GM10248 (cell line): ENCODE data around the gene AUTS2.

Experiments
- CTCF ChIA-PET: fragments of 300-600 bp; sonication (Branson Sonifier 250); formaldehyde crosslinking; extraction: SDS; loops from one replicate; lab custom pipeline; 2021; ENCODE audit warnings: antibody characterized with exemption; lab: Yijun Ruan, JAX
- POLR2A ChIA-PET: fragments of 350-650 bp; sonication (Branson Sonifier 250); formaldehyde crosslinking; extraction: SDS; loops from one replicate; lab custom pipeline; 2020; ENCODE audit warnings: antibody characterized with exemption; lab: Yijun Ruan, JAX
- DNase-seq: peaks from one replicate; pipeline ENCODE4 v3.0.0; 2012; ENCODE audit errors: extremely low spot score
- CTCF ChIP-seq: IDR thresholded peaks from 2 replicates; pipeline ENCODE4 v1.5.1; 2012; ENCODE audit warnings: mild to moderate bottlenecking, low read depth; ENCODE audit errors: extremely low read depth, missing control alignments, control extremely low read depth

Gene AUTS2

GRCh38 chr7:70495033-70495376 is 896.7 kb downstream of the AUTS2 start:
- no peak for DNase-seq
- TF ChIP-seq CTCF = no peak
- CTCF ChIA-PET = no interaction called here
- POLR2A ChIA-PET = no interaction called here

GRCh38 chr7:70497793-70498192 is 899.5 kb downstream of the AUTS2 start:
- no peak for TF ChIP-seq CTCF
- no peak for DNase-seq
- POLR2A ChIA-PET = no interaction called here
- CTCF ChIA-PET = no interaction called here

GRCh38 chr7:70498232-70498992 is 900.1 kb downstream of the AUTS2 start:
- DNase-seq = no peak
- TF ChIP-seq CTCF = no peak
- POLR2A ChIA-PET = no interaction called here
- CTCF ChIA-PET = interaction anchor here (1.5 kb wide), 1 partner anchor 24 kb away, joined by 3 read pairs; no protein-coding TSS in a partner anchor

DNA sequence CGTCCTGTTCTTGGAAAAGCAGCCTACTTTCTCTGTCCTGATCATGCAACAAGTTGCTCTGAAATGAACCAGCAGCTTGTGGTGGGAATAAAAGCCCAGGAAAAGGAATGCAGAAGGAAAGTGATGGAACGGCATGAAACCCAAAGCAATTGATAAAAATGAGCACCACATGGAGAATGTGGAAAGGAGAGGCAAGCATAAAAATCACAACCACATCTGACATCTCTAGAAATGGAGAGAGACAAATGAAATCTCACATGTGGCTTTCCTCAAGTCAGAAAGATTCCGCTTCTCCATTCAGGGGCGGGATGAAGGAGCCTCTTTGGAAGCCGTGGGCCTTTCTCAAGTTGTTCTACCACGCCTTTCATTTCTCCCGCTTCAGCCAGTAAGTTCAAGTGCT is 902.0 kb downstream of the AUTS2 start:
- no peak for TF ChIP-seq CTCF
- ChIA-PET CTCF (no interaction called here), POLR2A (no interaction called here)
- DNase-seq = no peak

- ChIA-PET POLR2A (no interaction called here), CTCF (interaction anchor here (1.6 to 2.9 kb wide), 2 partner anchors 10 to 12 kb away, joined by 5 to 10 read pairs; no protein-coding TSS in a partner anchor)
- no peak for TF ChIP-seq CTCF
- DNase-seq = no peak
These were observed 904.0 kb downstream of the AUTS2 start for GRCh38 chr7:70502117-70502863.

DNA sequence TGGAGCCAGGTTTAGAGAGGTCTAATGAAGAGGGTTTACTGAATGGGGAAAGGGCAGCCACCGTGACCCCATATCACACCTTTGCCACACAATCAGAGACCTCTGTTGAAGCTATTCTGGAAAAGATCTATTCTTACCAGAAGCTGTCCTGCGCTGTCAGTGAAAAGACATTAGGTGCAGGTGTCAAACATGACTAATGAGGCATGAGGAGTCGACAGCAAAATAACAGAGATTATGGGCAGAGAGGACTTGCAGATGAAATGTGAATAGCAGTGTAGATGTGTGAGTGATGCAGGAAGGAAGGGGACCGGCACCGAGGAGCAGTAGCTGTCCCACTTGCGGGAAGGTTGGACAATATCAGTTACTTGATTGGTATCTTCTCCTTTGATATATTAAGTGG is 906.0 kb downstream of the AUTS2 start:
- POLR2A ChIA-PET = no interaction called here
- DNase-seq = no peak
- CTCF ChIA-PET = interaction anchor here (0.7 to 2.9 kb wide), 3 partner anchors 8 to 21 kb away, joined by 3 to 10 read pairs (median 5); no protein-coding TSS in a partner anchor
- no peak for TF ChIP-seq CTCF
